NCI-H187 treated with DMSO at 0.1 percent for 48 hours (cell line): ENCODE data around the gene SUMO3.
"Not testable (repeated sequence)": the region's sequence is repeated elsewhere in the genome, so short reads cannot be mapped to it uniquely, and the experiment has no call there.

Experiments used
- DNase-seq: peaks from one replicate; lab custom pipeline; 2025; lab: John Stamatoyannopoulos, UW

The SUMO3 gene

GRCh38 chr21:44846485-44847260, 28.8 kb upstream of the SUMO3 start:
- DNase-seq: no peak

- no peak for DNase-seq
These were observed 28.3 kb upstream of the SUMO3 start for GRCh38 chr21:44846224-44846484.

GRCh38 chr21:44845418-44846223, 27.8 kb upstream of the SUMO3 start:
- DNase-seq: no peak

- DNase-seq: no peak
These were observed 26.4 kb upstream of the SUMO3 start for GRCh38 chr21:44844256-44844655.

- no peak for DNase-seq
These were observed 25.0 kb upstream of the SUMO3 start for GRCh38 chr21:44842721-44843445.

GRCh38 chr21:44842087-44842486, 24.2 kb upstream of the SUMO3 start:
- DNase-seq: no peak

- no peak for DNase-seq
These were observed 22.9 kb upstream of the SUMO3 start for GRCh38 chr21:44840771-44841170.

- no peak for DNase-seq
These were observed 21.1 kb upstream of the SUMO3 start for GRCh38 chr21:44838951-44839350.

GRCh38 chr21:44838039-44838895, 20.4 kb upstream of the SUMO3 start:
- no peak for DNase-seq

GRCh38 chr21:44837537-44837936, 19.7 kb upstream of the SUMO3 start:
- DNase-seq: no peak

GRCh38 chr21:44836666-44837471, 19.0 kb upstream of the SUMO3 start:
- no peak for DNase-seq

GRCh38 chr21:44836349-44836665, 18.4 kb upstream of the SUMO3 start:
- DNase-seq: no peak

GRCh38 chr21:44835647-44835973, 17.7 kb upstream of the SUMO3 start:
- no peak for DNase-seq

- no peak for DNase-seq
These were observed 17.2 kb upstream of the SUMO3 start for GRCh38 chr21:44834951-44835646.

- DNase-seq: no peak
These were observed 16.5 kb upstream of the SUMO3 start for GRCh38 chr21:44834231-44834950.

GRCh38 chr21:44833663-44834062, 15.8 kb upstream of the SUMO3 start:
- no peak for DNase-seq

GRCh38 chr21:44832516-44833255, 14.8 kb upstream of the SUMO3 start:
- DNase-seq: not testable (repeated sequence)

- DNase-seq: no peak
These were observed 13.5 kb upstream of the SUMO3 start for GRCh38 chr21:44831227-44831860.

- no peak for DNase-seq
These were observed 11.7 kb upstream of the SUMO3 start for GRCh38 chr21:44829507-44830092.
